Measurements from ENCODE around the gene GLP1R.

DNA sequence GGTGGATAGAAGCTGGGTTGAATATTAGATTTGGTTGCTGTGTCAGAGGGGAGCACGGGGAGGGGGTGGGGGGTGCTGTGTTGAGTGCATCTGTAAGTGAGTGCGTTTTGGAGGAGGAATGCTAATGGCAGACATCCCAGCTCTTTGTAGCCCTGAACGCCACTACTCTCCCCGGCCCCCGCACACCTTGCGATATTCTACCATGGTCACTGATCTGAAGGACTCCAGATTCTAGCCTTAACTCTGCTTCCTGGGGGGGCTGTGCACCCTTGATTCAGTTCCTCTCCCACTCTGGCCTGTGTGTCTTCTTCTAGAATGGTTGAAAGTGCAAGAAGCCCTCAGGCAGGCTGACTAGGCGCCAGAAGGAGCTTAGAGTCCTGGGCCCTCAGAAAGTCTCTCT, 7.1 kb downstream of the GLP1R start:
- TF ChIP-seq, protein P1, sequence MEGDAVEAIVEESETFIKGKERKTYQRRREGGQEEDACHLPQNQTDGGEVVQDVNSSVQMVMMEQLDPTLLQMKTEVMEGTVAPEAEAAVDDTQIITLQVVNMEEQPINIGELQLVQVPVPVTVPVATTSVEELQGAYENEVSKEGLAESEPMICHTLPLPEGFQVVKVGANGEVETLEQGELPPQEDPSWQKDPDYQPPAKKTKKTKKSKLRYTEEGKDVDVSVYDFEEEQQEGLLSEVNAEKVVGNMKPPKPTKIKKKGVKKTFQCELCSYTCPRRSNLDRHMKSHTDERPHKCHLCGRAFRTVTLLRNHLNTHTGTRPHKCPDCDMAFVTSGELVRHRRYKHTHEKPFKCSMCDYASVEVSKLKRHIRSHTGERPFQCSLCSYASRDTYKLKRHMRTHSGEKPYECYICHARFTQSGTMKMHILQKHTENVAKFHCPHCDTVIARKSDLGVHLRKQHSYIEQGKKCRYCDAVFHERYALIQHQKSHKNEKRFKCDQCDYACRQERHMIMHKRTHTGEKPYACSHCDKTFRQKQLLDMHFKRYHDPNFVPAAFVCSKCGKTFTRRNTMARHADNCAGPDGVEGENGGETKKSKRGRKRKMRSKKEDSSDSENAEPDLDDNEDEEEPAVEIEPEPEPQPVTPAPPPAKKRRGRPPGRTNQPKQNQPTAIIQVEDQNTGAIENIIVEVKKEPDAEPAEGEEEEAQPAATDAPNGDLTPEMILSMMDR (conservative IDR thresholded peaks at IDR 0.05; ENCODE audit: low read depth, low read length), result no peak
- TF ChIP-seq EZH2 (IDR thresholded peaks at IDR 0.05; ENCODE audit: borderline replicate concordance, low read depth, low read length, poor library complexity, severe bottlenecking), result no peak
